Panc1 (cell line): Measurements from ENCODE around the gene TBXAS1. TPM values are rescaled to one million over a fixed set of nuclear protein-coding genes. Genes with fewer than 3 reads are reported as not detected.

ENCODE experiments used
- ATAC-seq: fragments of 200-7000 bp; cut with Tn5 transposase; 2 replicates; pipeline ENCODE4 v1.9.1; 2020; ENCODE audit warnings: mild to moderate bottlenecking, moderate library complexity
- BruUV-seq: library from RNA; stranded (reverse); fragments of 400-500 nt; replicated peaks from 2 replicates; lab custom pipeline; 2021; lab: Mats Ljungman, UMichigan
- CTCF ChIA-PET: fragments of 300-600 bp; sonication (Branson Sonifier 250); formaldehyde crosslinking; loops from one replicate; lab custom pipeline; 2022; ENCODE audit warnings: antibody characterized with exemption; lab: Charles Lee
- POLR2A ChIA-PET: fragments of 300-600 bp; sonication (Branson Sonifier 250); formaldehyde crosslinking; loops from one replicate; lab custom pipeline; 2022; ENCODE audit warnings: antibody characterized with exemption; lab: Charles Lee
- DNase-seq: peaks from one replicate; pipeline ENCODE4 v3.0.0-alpha.2; 2010; ENCODE audit warnings: low read depth, low spot score
- H3K27ac ChIP-seq: 2 replicates; pipeline ENCODE4 v1.5.1; 2011; ENCODE audit warnings: mild to moderate bottlenecking, low read length, inconsistent platforms
- H3K27me3 ChIP-seq: fragments of 200-500 bp; sonication (Bioruptor generic); 2 replicates; pipeline ENCODE4 v1.6.0; 2014; ENCODE audit warnings: low read length, inconsistent platforms; ENCODE audit not compliant: control insufficient read depth, insufficient read depth
- H3K36me3 ChIP-seq: fragments of 200-500 bp; sonication (Bioruptor generic); 2 replicates; pipeline ENCODE4 v1.5.1; 2014; ENCODE audit warnings: inconsistent platforms, mild to moderate bottlenecking, low read length, moderate library complexity; ENCODE audit not compliant: control insufficient read depth, insufficient read depth
- H3K4me1 ChIP-seq: 2 replicates; pipeline ENCODE4 v1.5.1; 2011; ENCODE audit warnings: inconsistent platforms, mild to moderate bottlenecking, low read length, moderate library complexity; ENCODE audit not compliant: control insufficient read depth, insufficient read depth
- H3K4me3 ChIP-seq, 2 experiments: 2 replicates each; pipeline ENCODE4 v1.5.1; 2011 to 2012; ENCODE audit warnings: low read depth in 2 of 2, low read length in 2 of 2, mild to moderate bottlenecking in 2 of 2, inconsistent platforms in 1 of 2, moderate library complexity in 1 of 2
- H3K9me3 ChIP-seq: fragments of 200-500 bp; sonication (Bioruptor generic); 2 replicates; pipeline ENCODE4 v1.5.1; 2014; ENCODE audit warnings: low read depth, mild to moderate bottlenecking, inconsistent platforms, low read length, moderate library complexity; ENCODE audit not compliant: control insufficient read depth, insufficient read depth
- POLR2AphosphoS5 ChIP-seq: IDR thresholded peaks from 2 replicates; pipeline ENCODE4 v1.6.1; 2012; ENCODE audit warnings: mild to moderate bottlenecking, low read depth, low read length, moderate library complexity
- SIN3A ChIP-seq: IDR thresholded peaks from 2 replicates; pipeline ENCODE4 v1.6.1; 2012; ENCODE audit warnings: low read depth, mild to moderate bottlenecking, low read length, moderate library complexity, borderline replicate concordance; ENCODE audit not compliant: insufficient read depth
- TCF7L2 ChIP-seq: IDR thresholded peaks from 2 replicates; pipeline ENCODE4 v1.6.1; 2011; ENCODE audit warnings: mild to moderate bottlenecking, low read depth, low read length, inconsistent platforms
- in situ Hi-C: cut with HindIII; loops from 2 replicates; pipeline ENCODE4 v1.10.0; 2016; ENCODE audit warnings: low sequenced_read_pairs, low pct_unique_long_range_greater_than_20kb
- intact Hi-C: fragments of 100-400 bp; cut with micrococcal nuclease; formaldehyde crosslinking; loops from one replicate; pipeline ENCODE4 v1.10.0; 2022; ENCODE audit not compliant: unreplicated experiment
- total RNA-seq: library from RNA; stranded (reverse); gene quantifications from one replicate; pipeline ENCODE4 v1.2.1, GENCODE V29; 2021; ENCODE audit not compliant: unreplicated experiment
- TF ChIP-seq, protein P1 (sequence below): fragments of 450-650 bp; IDR thresholded peaks from 2 replicates; pipeline ENCODE4 v1.5.1; 2017; ENCODE audit warnings: mild to moderate bottlenecking
- TF ChIP-seq, protein P2 (sequence below), 2 experiments: IDR thresholded peaks; 2 replicates each; pipeline ENCODE4 v1.6.1; 2011 to 2012; ENCODE audit warnings: low read depth in 2 of 2, control low read depth in 1 of 2, low read length in 1 of 2, mild to moderate bottlenecking in 1 of 2, moderate library complexity in 1 of 2; ENCODE audit not compliant: insufficient read depth in 1 of 2

TBXAS1 gene
- total RNA-seq, 1 experiment from 2014 or later: 4.4 TPM

DNA sequence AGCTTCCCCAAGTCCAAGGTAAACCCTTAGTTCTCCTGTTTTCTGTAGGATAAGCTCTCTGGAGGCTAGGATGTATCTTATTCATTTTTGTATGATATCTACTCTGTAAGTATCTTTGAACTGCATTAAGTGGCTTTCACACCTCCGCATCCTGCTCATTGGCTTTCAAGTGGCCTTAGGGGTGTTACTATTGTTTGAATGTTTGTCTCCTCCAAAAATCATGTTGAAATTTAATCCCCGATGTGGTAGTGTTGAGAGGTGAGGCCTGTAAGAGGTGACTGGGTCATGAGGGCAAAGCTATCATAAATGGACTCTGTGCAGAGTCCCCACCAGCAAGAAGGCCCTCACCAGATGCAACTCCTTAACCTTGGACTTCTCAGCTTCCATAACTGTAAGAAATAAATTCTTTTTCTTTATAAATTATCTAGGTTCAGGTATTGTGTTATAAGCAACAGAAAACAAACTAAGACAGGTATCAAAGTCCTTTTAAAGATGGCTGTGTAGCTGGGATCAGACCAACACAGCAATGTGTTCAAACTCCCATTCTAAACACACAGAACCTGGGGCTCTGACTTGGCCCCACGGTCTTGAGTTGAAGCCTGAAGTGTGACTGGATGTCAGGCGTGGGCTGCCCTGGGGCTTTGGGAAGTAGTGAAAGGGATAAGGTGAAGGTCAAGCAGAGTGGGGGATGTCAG is 25.9 kb downstream of the TBXAS1 start:
- no peak for DNase-seq
- ChIA-PET CTCF (no interaction called here), POLR2A (interaction anchor here (0.6 kb wide), 1 partner anchor 27 kb away, joined by 4 read pairs; no protein-coding TSS in a partner anchor)
- TF ChIP-seq SIN3A (no peak), TCF7L2 (no peak), POLR2AphosphoS5 (no peak)
- TF ChIP-seq, protein P1, sequence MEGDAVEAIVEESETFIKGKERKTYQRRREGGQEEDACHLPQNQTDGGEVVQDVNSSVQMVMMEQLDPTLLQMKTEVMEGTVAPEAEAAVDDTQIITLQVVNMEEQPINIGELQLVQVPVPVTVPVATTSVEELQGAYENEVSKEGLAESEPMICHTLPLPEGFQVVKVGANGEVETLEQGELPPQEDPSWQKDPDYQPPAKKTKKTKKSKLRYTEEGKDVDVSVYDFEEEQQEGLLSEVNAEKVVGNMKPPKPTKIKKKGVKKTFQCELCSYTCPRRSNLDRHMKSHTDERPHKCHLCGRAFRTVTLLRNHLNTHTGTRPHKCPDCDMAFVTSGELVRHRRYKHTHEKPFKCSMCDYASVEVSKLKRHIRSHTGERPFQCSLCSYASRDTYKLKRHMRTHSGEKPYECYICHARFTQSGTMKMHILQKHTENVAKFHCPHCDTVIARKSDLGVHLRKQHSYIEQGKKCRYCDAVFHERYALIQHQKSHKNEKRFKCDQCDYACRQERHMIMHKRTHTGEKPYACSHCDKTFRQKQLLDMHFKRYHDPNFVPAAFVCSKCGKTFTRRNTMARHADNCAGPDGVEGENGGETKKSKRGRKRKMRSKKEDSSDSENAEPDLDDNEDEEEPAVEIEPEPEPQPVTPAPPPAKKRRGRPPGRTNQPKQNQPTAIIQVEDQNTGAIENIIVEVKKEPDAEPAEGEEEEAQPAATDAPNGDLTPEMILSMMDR: no peak
- TF ChIP-seq, protein P2, sequence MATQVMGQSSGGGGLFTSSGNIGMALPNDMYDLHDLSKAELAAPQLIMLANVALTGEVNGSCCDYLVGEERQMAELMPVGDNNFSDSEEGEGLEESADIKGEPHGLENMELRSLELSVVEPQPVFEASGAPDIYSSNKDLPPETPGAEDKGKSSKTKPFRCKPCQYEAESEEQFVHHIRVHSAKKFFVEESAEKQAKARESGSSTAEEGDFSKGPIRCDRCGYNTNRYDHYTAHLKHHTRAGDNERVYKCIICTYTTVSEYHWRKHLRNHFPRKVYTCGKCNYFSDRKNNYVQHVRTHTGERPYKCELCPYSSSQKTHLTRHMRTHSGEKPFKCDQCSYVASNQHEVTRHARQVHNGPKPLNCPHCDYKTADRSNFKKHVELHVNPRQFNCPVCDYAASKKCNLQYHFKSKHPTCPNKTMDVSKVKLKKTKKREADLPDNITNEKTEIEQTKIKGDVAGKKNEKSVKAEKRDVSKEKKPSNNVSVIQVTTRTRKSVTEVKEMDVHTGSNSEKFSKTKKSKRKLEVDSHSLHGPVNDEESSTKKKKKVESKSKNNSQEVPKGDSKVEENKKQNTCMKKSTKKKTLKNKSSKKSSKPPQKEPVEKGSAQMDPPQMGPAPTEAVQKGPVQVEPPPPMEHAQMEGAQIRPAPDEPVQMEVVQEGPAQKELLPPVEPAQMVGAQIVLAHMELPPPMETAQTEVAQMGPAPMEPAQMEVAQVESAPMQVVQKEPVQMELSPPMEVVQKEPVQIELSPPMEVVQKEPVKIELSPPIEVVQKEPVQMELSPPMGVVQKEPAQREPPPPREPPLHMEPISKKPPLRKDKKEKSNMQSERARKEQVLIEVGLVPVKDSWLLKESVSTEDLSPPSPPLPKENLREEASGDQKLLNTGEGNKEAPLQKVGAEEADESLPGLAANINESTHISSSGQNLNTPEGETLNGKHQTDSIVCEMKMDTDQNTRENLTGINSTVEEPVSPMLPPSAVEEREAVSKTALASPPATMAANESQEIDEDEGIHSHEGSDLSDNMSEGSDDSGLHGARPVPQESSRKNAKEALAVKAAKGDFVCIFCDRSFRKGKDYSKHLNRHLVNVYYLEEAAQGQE (IDR thresholded peaks at IDR 0.05; ENCODE audit: insufficient read depth in 1 of 2, low read depth in 2 of 2, low read length in 1 of 2): no peak
- no peak for ATAC-seq
- Histone ChIP-seq H3K27ac (no peak overlapping the region), H3K27me3 (no peaks in the 10 kb centered on the region), H3K4me3 (no peak overlapping the region), H3K36me3 (no peaks in the 10 kb centered on the region), H3K9me3 (no peaks in the 10 kb centered on the region), H3K4me1 (no peaks in the 10 kb centered on the region)
- in situ Hi-C loops: no loop called here
- intact Hi-C loops: no loop called here
- BruUV-seq: no TSS peak

DNA sequence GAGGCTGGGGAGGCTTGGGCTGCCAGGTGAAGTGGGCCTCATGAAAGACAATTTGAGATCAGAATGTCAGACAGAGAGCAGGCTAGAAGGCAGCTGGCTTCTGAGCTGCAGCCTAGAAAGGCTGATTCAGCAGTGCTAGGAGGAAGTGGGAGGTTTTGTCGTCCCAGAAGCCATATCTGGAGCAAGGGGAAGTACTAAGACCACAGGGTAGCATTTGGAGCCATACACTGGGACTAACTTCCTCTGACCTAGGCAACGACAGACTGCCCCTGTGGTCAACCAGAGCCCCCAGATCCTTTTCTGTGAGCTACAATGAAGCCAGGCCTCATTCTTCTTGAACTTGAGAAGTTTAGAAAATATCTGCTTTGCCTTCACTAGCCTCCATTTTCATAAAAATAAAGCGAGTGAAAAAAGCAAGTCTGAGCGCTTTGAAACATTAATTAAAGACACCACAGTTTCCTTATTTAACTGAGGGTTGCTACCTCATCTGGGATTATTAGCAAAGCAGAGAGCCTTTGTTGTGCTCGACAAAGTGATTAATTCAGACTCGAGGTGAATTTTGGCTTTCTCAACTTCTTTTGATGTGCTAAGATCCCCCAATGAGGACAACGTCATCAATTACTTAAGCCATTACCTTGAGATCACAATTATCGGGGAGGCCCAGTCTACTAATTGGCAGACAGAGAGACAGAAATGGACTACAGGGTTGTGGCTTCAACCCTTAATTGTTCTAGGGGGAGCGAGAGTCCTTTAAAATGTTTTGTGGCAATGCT is 26.6 kb downstream of the TBXAS1 start:
- no peaks in the 10 kb centered on the region for H3K4me1 ChIP-seq
- TF ChIP-seq SIN3A (no peak), TCF7L2 (no peak), POLR2AphosphoS5 (no peak)
- TF ChIP-seq, protein P2 (IDR thresholded peaks at IDR 0.05; ENCODE audit: insufficient read depth in 1 of 2, low read depth in 2 of 2, low read length in 1 of 2): no peak
- TF ChIP-seq, protein P1: no peak
- no TSS peak for BruUV-seq
- no peaks in the 10 kb centered on the region for H3K36me3 ChIP-seq
- H3K27me3 ChIP-seq: no peaks in the 10 kb centered on the region
- H3K4me3 ChIP-seq: no peak overlapping the region
- H3K27ac ChIP-seq: no peak overlapping the region
- ATAC-seq: no peak
- intact Hi-C loops: no loop called here
- POLR2A ChIA-PET: interaction anchor here (0.6 kb wide), 1 partner anchor 26 kb away, joined by 4 read pairs; no protein-coding TSS in a partner anchor
- H3K9me3 ChIP-seq: no peaks in the 10 kb centered on the region
- CTCF ChIA-PET: no interaction called here
- no peak for DNase-seq
- in situ Hi-C loops: no loop called here
